Vagina (tissue), 2 donors: ENCODE results near the gene MCUR1.
"Not testable (repeated sequence)": the region's sequence is repeated elsewhere in the genome, so short reads cannot be mapped to it uniquely, and the experiment has no call there.

Experiments used
- CTCF ChIP-seq, 3 experiments: fragments of 450-650 bp in 2 of 3; fragments of 200-600 bp in 1 of 3; sonication (generic) in 1 of 3; IDR thresholded peaks; one replicate each; pipeline ENCODE4 v1.5.1; 2017 to 2019; ENCODE audit warnings: antibody characterized with exemption in 3 of 3, mild to moderate bottlenecking in 2 of 3, moderate library complexity in 2 of 3
- POLR2A ChIP-seq, 2 donors: fragments of 450-650 bp; IDR thresholded peaks; one replicate each; pipeline ENCODE4 v1.6.1; 2017; ENCODE audit warnings: antibody characterized with exemption in 2 of 2, mild to moderate bottlenecking in 2 of 2, moderate library complexity in 2 of 2

DNA sequence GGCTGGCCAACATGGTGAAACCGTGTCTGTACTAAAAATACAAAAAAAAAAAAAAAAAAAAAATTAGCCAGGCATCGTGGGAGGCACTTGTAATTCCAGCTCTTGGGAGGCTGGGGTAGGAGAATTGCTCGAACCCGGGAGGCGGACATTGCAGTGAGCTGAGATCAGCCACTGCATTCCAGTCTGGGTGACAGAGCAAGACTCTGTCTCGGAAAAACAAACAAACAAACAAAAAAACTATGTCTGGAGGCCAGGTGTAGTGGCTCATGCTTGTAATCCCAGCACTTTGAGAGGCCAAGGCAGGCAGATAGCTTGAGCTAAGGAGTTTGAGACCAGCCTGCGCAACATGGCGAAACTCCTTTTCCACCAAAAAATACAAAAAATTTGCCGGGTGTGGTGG lies 38.9 kb downstream of the MCUR1 start:
- not testable (repeated sequence) for TF ChIP-seq POLR2A, CTCF (IDR thresholded peaks at IDR 0.05)
